GM23338 (cell line): ENCODE data around the gene DCAF8L1. TPM values are rescaled to one million over a fixed set of nuclear protein-coding genes. Genes with fewer than 3 reads are reported as not detected.

Experiments used
- ATAC-seq: fragments of 200-7000 bp; cut with Tn5 transposase; 3 replicates; pipeline ENCODE4 v1.9.1; 2020
- DNase-seq: peaks from one replicate; pipeline ENCODE4 v3.0.0-alpha.2; 2015; ENCODE audit warnings: low spot score
- H2AFZ ChIP-seq: fragments of 200-600 bp; sonication (generic); 2 replicates; pipeline ENCODE4 v1.8.0; 2016; ENCODE audit warnings: antibody characterized with exemption, mild to moderate bottlenecking, moderate library complexity
- H3F3A ChIP-seq: fragments of 200-600 bp; sonication (generic); replicated peaks from 2 replicates; pipeline ENCODE4 v1.8.0; 2017; ENCODE audit warnings: antibody characterized with exemption, mixed run types, low read depth
- H3K27ac ChIP-seq: fragments of 200-600 bp; sonication (generic); 2 replicates; pipeline ENCODE4 v1.6.1; 2016; ENCODE audit warnings: low read depth
- H3K27me3 ChIP-seq: fragments of 200-600 bp; sonication (generic); 2 replicates; pipeline ENCODE4 v1.8.0; 2016; ENCODE audit warnings: mild to moderate bottlenecking, mixed run types, moderate library complexity; ENCODE audit not compliant: insufficient read depth
- H3K36me3 ChIP-seq: fragments of 200-600 bp; sonication (generic); 2 replicates; pipeline ENCODE4 v1.8.0; 2016; ENCODE audit warnings: mild to moderate bottlenecking; ENCODE audit not compliant: insufficient read depth
- H3K4me1 ChIP-seq: fragments of 200-600 bp; sonication (generic); 2 replicates; pipeline ENCODE4 v1.8.0; 2016; ENCODE audit warnings: mild to moderate bottlenecking, moderate library complexity; ENCODE audit not compliant: insufficient read depth
- H3K4me2 ChIP-seq: fragments of 200-600 bp; sonication (generic); 2 replicates; pipeline ENCODE4 v1.7.1; 2017; ENCODE audit warnings: mixed run types
- H3K4me3 ChIP-seq: fragments of 200-600 bp; sonication (generic); 2 replicates; pipeline ENCODE4 v1.6.1; 2016; ENCODE audit warnings: mixed run types
- H3K79me2 ChIP-seq: fragments of 200-600 bp; sonication (generic); replicated peaks from 2 replicates; pipeline ENCODE4 v1.8.0; 2017; ENCODE audit warnings: mild to moderate bottlenecking; ENCODE audit not compliant: insufficient read depth
- H3K9me2 ChIP-seq: fragments of 200-600 bp; sonication (generic); 2 replicates; pipeline ENCODE4 v1.8.0; 2017; ENCODE audit not compliant: insufficient read depth
- H4K20me1 ChIP-seq: fragments of 200-600 bp; sonication (generic); replicated peaks from 2 replicates; pipeline ENCODE4 v1.8.0; 2017; ENCODE audit warnings: mild to moderate bottlenecking; ENCODE audit not compliant: insufficient read depth
- H3K27ac Mint-ChIP-seq: 2 replicates; pipeline ENCODE4 v1.8.0; 2020; ENCODE audit warnings: inconsistent platforms, mild to moderate bottlenecking, moderate library complexity, mixed read lengths
- H3K27me3 Mint-ChIP-seq: 3 replicates; pipeline ENCODE4 v1.8.0; 2022; ENCODE audit warnings: low read depth, mild to moderate bottlenecking, moderate library complexity, mixed read lengths, inconsistent platforms; ENCODE audit not compliant: insufficient read depth, poor library complexity
- H3K36me3 Mint-ChIP-seq: 3 replicates; pipeline ENCODE4 v1.8.0; 2021; ENCODE audit warnings: low read depth, mild to moderate bottlenecking, inconsistent platforms, moderate library complexity, mixed read lengths
- H3K4me1 Mint-ChIP-seq: 3 replicates; pipeline ENCODE4 v1.8.0; 2020; ENCODE audit warnings: mild to moderate bottlenecking, inconsistent platforms, mixed read lengths
- H3K4me3 Mint-ChIP-seq: 3 replicates; pipeline ENCODE4 v1.8.0; 2021; ENCODE audit warnings: moderate library complexity, mild to moderate bottlenecking, inconsistent platforms, mixed read lengths
- H3K9me3 Mint-ChIP-seq: 3 replicates; pipeline ENCODE4 v1.8.0; 2020; ENCODE audit warnings: moderate library complexity, mild to moderate bottlenecking, inconsistent platforms, mixed read lengths
- CREB1 ChIP-seq: fragments of 250-450 bp; sonication (Bioruptor Pico); IDR thresholded peaks from 2 replicates; pipeline ENCODE4 v1.5.0; 2020; ENCODE audit warnings: low read depth, mild to moderate bottlenecking, moderate library complexity
- EZH2 ChIP-seq: fragments of 200-600 bp; sonication (generic); IDR thresholded peaks from one replicate; pipeline ENCODE4 v1.8.0; 2017; ENCODE audit warnings: antibody characterized with exemption, mild to moderate bottlenecking, low read depth; ENCODE audit not compliant: unreplicated experiment
- EZH2phosphoT487 ChIP-seq: fragments of 200-600 bp; sonication (generic); IDR thresholded peaks from one replicate; pipeline ENCODE4 v1.8.1; 2018; ENCODE audit warnings: antibody characterized with exemption; ENCODE audit not compliant: unreplicated experiment
- JUNB ChIP-seq: IDR thresholded peaks from one replicate; pipeline ENCODE4 v1.6.1; 2016; ENCODE audit warnings: antibody characterized with exemption; ENCODE audit not compliant: unreplicated experiment
- NANOG ChIP-seq: IDR thresholded peaks from 2 replicates; pipeline ENCODE4 v1.6.1; 2016; ENCODE audit warnings: antibody characterized with exemption, borderline replicate concordance
- POLR2AphosphoS5 ChIP-seq: IDR thresholded peaks from 2 replicates; pipeline ENCODE4 v1.6.1; 2016; ENCODE audit warnings: antibody characterized with exemption, low read depth
- STAT1 ChIP-seq: IDR thresholded peaks from one replicate; pipeline ENCODE4 v1.6.1; 2016; ENCODE audit warnings: antibody characterized with exemption; ENCODE audit not compliant: unreplicated experiment
- ZNF114 ChIP-seq: fragments of 250-450 bp; sonication (Bioruptor Pico); IDR thresholded peaks from 2 replicates; pipeline ENCODE4 v1.5.0; 2020; ENCODE audit warnings: mild to moderate bottlenecking, moderate library complexity
- polyA plus RNA-seq: library from polyadenylated mRNA; unstranded; fragments of >200 nt; fragmentation: Nextera tagmentation; extraction: Ambion mirVana; gene quantifications from 2 replicates; pipeline ENCODE4 v1.2.1, GENCODE V29; 2016
- total RNA-seq: library from RNA; depleted of rRNA; stranded (reverse); fragments of >200 nt; shearing (Covaris generic); gene quantifications from 2 replicates; pipeline ENCODE4 v1.2.3, GENCODE V29; 2014
- TF ChIP-seq, protein P1 (sequence below), 2 experiments: fragments of 200-600 bp in 1 of 2; sonication (generic) in 1 of 2; conservative IDR thresholded peaks; 2 replicates each; pipeline versions ENCODE4 v1.5.1 to v1.6.1; 2016 to 2017; ENCODE audit warnings: antibody characterized with exemption in 2 of 2, low read depth in 2 of 2, mild to moderate bottlenecking in 2 of 2, moderate library complexity in 1 of 2
- TF ChIP-seq, protein P2 (sequence below): fragments of 250-450 bp; sonication (Bioruptor Pico); IDR thresholded peaks from 2 replicates; pipeline ENCODE4 v1.5.0; 2020; ENCODE audit warnings: mild to moderate bottlenecking, moderate library complexity
- TF ChIP-seq, protein P3 (sequence below): IDR thresholded peaks from 2 replicates; pipeline ENCODE4 v1.6.1; 2016; ENCODE audit warnings: antibody characterized with exemption

The DCAF8L1 gene
- total and polyA plus RNA-seq, 2 experiments from 2014 or later, result not detected

DNA sequence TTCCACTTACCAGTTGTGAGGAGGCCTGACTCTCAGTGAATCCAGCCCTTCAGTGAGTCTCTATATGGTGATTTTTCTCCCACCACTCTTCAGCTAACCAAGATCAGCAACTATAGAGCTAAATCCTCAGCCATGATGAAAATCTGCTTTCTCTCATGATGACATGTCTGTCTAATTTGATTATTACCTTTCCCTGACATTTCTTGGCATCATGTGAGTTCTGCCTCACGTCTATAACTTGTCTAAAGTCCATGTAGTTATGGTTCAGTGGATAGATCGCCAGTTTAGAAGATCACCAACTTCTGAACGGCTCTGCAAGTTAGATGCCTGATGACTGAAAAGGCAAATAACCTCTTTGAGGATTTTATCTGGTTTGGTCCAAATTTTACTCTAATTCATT lies 14.9 kb upstream of the DCAF8L1 start:
- Histone ChIP-seq H3K4me3 (no peak overlapping the region), H4K20me1 (no peaks in the 10 kb centered on the region), H3K36me3 (no peaks in the 10 kb centered on the region), H3K9me2 (no peaks in the 10 kb centered on the region), H3F3A (no peaks in the 10 kb centered on the region), H3K79me2 (no peaks in the 10 kb centered on the region), H3K4me1 (no peaks in the 10 kb centered on the region), H3K27me3 (no peaks in the 10 kb centered on the region), H3K27ac (no peak overlapping the region), H3K4me2 (no peak overlapping the region), H2AFZ (no peak overlapping the region)
- Mint-ChIP-seq H3K4me3 (no peak overlapping the region), H3K4me1 (peaks cover 3% of the 10 kb centered on the region; the same call in 1 of the 3 replicates), H3K9me3 (no peaks in the 10 kb centered on the region), H3K27me3 (no peaks in the 10 kb centered on the region), H3K27ac (no peak overlapping the region), H3K36me3 (no peaks in the 10 kb centered on the region)
- no peak for TF ChIP-seq EZH2phosphoT487
- TF ChIP-seq STAT1, result no peak
- TF ChIP-seq NANOG, result no peak
- TF ChIP-seq JUNB, result no peak
- TF ChIP-seq, protein P1, sequence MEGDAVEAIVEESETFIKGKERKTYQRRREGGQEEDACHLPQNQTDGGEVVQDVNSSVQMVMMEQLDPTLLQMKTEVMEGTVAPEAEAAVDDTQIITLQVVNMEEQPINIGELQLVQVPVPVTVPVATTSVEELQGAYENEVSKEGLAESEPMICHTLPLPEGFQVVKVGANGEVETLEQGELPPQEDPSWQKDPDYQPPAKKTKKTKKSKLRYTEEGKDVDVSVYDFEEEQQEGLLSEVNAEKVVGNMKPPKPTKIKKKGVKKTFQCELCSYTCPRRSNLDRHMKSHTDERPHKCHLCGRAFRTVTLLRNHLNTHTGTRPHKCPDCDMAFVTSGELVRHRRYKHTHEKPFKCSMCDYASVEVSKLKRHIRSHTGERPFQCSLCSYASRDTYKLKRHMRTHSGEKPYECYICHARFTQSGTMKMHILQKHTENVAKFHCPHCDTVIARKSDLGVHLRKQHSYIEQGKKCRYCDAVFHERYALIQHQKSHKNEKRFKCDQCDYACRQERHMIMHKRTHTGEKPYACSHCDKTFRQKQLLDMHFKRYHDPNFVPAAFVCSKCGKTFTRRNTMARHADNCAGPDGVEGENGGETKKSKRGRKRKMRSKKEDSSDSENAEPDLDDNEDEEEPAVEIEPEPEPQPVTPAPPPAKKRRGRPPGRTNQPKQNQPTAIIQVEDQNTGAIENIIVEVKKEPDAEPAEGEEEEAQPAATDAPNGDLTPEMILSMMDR (conservative IDR thresholded peaks at IDR 0.05; ENCODE audit: low read depth in 2 of 2), result no peak
- TF ChIP-seq ZNF114 (CRISPR knock-in tag), result no peak
- TF ChIP-seq CREB1 (CRISPR knock-in tag), result no peak
- no peak for TF ChIP-seq POLR2AphosphoS5
- TF ChIP-seq, protein P2, sequence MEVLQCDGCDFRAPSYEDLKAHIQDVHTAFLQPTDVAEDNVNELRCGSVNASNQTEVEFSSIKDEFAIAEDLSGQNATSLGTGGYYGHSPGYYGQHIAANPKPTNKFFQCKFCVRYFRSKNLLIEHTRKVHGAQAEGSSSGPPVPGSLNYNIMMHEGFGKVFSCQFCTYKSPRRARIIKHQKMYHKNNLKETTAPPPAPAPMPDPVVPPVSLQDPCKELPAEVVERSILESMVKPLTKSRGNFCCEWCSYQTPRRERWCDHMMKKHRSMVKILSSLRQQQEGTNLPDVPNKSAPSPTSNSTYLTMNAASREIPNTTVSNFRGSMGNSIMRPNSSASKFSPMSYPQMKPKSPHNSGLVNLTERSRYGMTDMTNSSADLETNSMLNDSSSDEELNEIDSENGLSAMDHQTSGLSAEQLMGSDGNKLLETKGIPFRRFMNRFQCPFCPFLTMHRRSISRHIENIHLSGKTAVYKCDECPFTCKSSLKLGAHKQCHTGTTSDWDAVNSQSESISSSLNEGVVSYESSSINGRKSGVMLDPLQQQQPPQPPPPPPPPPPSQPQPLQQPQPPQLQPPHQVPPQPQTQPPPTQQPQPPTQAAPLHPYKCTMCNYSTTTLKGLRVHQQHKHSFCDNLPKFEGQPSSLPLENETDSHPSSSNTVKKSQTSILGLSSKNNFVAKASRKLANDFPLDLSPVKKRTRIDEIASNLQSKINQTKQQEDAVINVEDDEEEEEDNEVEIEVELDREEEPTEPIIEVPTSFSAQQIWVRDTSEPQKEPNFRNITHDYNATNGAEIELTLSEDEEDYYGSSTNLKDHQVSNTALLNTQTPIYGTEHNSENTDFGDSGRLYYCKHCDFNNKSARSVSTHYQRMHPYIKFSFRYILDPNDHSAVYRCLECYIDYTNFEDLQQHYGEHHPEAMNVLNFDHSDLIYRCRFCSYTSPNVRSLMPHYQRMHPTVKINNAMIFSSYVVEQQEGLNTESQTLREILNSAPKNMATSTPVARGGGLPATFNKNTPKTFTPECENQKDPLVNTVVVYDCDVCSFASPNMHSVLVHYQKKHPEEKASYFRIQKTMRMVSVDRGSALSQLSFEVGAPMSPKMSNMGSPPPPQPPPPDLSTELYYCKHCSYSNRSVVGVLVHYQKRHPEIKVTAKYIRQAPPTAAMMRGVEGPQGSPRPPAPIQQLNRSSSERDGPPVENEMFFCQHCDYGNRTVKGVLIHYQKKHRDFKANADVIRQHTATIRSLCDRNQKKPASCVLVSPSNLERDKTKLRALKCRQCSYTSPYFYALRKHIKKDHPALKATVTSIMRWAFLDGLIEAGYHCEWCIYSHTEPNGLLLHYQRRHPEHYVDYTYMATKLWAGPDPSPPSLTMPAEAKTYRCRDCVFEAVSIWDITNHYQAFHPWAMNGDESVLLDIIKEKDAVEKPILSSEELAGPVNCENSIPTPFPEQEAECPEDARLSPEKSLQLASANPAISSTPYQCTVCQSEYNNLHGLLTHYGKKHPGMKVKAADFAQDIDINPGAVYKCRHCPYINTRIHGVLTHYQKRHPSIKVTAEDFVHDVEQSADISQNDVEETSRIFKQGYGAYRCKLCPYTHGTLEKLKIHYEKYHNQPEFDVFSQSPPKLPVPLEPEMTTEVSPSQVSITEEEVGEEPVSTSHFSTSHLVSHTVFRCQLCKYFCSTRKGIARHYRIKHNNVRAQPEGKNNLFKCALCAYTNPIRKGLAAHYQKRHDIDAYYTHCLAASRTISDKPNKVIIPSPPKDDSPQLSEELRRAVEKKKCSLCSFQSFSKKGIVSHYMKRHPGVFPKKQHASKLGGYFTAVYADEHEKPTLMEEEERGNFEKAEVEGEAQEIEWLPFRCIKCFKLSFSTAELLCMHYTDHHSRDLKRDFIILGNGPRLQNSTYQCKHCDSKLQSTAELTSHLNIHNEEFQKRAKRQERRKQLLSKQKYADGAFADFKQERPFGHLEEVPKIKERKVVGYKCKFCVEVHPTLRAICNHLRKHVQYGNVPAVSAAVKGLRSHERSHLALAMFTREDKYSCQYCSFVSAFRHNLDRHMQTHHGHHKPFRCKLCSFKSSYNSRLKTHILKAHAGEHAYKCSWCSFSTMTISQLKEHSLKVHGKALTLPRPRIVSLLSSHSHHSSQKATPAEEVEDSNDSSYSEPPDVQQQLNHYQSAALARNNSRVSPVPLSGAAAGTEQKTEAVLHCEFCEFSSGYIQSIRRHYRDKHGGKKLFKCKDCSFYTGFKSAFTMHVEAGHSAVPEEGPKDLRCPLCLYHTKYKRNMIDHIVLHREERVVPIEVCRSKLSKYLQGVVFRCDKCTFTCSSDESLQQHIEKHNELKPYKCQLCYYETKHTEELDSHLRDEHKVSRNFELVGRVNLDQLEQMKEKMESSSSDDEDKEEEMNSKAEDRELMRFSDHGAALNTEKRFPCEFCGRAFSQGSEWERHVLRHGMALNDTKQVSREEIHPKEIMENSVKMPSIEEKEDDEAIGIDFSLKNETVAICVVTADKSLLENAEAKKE (CRISPR knock-in tag), result no peak
- no peak for TF ChIP-seq EZH2
- TF ChIP-seq, protein P3, sequence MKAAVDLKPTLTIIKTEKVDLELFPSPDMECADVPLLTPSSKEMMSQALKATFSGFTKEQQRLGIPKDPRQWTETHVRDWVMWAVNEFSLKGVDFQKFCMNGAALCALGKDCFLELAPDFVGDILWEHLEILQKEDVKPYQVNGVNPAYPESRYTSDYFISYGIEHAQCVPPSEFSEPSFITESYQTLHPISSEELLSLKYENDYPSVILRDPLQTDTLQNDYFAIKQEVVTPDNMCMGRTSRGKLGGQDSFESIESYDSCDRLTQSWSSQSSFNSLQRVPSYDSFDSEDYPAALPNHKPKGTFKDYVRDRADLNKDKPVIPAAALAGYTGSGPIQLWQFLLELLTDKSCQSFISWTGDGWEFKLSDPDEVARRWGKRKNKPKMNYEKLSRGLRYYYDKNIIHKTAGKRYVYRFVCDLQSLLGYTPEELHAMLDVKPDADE, result no peak
- DNase-seq, result no peak
- ATAC-seq, result no peak
